AG08395 (cell line): ENCODE results near the gene VPS37C.

Experiments
- DNase-seq: peaks from one replicate; pipeline ENCODE4 v3.0.0; 2012; ENCODE audit warnings: mixed read lengths, low spot score

Gene VPS37C

DNA sequence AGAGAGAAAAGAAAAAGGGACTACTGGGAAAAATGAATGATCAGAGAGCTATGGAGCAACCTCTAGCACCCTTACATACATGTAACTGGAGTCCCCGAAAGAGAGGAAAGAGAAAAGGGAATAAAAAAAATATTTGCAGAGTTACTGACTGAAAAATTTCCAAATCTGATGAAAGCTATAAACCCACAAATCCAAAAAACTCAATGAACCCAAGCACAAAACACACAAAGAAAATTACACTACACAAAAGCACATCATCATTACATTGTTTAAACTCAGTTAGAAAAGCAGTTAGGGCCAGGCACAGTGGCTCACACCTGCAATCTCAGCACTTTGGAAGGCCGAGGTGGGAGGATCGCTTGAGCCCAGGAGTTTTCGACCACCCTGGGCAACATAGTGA is 6.7 kb downstream of the VPS37C start:
- no peak for DNase-seq

DNA sequence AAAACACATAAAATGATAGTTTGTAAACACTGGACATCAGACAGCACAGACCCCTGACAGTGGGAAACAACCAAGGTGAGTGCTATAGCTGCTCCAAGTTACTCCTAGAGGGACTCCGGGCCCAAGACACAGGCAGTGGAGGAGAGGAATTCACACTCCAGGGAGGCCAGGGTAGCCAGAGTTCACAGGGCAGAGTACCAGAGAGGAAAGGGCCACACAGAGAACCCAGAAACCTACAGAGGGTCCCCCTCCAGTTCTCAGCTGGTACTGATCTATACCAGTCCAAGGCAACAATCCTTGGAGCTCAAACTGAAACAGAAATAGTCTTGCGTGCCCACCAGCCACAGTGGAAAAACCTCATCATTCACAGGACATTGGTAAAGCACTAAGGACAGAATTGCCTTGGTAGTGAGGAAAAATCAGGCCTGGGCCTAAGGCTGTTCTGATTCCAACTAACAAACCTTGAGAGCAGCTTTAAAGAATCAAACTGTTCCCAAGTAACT is 7.6 kb downstream of the VPS37C start:
- peak; percentile 47 for DNase-seq

DNA sequence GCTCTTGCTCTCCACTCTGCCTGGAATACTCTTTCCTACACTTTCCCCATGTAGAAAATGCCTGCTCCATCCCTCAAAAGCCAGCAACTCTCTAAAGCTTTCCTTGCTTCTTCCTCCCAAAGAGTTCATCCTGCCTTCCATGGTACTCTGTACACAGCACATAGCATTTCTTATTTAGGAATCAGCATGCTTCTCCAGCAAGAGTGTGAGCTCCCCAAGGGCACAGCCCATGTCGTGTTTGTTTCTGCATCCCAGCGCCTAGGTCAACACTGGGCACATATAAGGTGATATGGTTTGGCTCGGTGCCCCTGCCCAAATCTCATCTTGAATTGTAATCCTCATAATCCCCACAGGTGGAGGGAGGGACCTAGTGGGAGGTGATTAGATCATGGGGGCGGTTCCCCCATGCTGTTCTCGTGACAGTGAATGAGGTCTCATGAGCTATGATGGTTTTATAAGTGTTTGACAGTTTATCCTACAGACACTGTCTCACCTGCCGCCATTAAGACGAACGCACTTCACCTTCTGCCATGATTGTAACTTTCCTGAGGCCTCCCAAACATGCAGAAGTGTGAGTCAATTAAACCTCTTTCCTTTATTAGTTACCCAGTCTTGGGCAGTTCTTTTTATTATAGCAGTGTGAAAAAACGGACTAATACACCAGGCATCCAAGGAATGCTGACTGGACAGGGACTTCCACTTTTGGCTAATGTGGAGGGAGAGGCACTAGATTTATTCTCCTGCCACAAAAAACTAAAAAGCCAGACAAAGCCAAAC is 8.2 kb downstream of the VPS37C start:
- DNase-seq, result peak; percentile 86

DNA sequence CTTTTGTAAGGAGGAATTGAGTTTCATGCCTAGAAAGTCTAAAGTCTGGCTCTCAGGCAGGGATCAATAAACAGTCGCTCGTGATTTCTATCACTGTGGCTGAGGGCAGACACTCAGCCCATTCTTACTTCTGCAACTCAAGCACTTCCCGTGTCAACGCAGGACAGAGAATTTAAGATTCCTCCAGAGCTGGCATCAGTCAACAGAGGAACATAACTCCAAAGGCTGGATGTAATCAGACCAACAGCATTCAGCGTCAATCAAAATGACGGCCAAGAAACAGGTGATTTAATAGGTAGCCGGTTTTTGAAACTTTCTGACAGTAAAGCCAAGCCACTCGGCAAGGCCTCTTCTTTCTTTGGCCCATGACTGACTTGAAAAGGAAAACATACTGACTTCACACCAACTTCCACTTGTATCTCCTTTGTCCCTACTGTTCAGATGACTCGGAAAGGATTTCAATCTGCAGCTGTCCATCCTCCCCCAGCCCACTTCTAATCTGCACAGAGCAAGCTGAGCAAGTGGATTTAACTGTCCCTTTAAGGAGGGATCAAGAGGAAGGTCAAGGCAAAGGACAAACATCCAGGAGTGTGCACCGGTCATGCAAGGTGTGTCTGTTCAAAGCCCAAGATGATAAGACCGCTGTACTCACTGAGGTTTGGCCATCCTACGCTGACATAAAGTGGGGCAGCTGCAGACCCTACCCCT is 9.5 kb downstream of the VPS37C start:
- DNase-seq, result no peak

DNA sequence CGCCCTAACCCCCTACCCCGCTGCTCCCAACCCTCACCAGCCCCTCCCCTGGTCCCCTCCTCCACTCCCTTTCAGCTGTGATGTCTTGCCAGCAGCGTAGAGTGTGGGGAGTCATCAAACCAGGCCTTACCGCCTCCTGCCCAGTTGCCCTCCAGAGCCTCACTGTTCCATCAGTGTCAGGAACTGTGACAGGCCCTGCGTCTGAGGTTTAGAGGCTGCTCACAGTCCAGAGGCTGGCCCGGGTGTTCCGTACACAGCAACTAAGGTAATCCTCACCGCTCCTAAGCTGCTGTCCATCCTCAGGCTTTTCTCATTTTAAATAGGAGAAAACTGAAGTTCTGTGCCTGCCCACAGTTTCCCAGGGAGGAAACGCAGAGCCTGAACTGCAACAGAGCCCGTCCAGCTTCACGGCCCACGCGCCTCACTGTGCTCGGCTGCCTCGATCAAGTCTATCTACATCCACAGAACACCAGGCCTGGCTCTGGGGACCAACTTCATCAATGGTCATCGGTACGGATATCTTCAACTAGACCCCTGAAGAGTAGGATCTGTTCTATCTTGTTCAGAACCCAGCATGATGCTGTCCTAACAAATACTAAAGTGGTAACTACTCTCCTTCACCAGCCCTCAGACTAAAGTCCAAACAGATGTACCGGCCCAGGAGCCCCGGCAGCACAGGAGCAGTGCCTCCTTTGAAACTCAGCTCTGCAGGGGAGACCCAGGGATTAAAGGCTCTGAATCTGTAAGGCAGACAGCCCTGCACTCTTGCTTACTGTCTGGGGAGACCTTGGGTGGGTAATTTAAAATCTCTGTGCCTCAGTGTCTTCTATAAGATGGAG is 10.3 kb downstream of the VPS37C start:
- DNase-seq, result no peak

DNA sequence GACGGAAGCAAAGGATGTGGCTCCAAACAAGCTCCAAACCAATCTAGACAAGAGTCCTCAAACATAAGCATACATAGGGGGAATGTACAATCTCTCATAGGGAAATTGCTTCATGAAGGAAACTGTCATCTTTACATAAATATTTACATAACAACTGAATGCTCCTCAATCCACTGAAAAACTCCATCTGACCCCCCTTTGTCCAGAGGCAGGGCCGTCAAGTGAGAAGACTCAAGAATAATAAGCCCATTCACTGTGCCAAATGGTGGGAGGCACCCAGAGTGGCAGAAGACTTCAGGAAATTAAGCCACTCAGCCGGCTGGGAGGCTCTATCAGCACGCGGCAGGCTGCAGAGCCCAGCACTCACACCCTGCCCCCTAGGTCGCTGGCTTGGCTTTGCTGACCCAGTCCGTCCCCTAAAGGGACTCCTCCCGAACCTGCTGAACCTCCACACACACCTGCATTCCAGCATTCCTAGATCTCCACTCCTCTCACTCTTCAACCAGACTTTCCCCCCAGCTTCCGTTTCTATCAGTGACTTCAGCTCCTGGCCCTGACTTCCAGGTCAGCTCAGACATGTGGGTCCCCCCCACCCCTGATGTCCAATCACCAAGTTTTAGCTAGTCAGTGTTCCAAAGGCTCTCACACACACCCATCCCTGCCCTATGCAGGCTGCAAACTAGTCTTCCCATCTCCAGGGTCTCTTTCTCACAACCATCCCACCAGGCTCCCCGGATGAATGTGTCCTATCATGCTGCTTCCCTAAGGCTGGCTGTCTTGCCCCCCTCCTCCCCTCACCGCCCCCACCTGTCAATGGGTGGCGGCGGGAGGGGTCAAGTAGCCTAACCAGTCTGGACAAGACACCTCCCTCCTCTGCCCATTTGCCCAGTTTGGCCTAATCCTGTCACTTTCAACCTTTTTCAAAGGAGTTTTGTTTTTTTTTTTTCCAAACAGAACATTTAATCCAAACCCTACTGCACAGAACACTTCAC is 11.3 kb downstream of the VPS37C start:
- DNase-seq, result no peak

DNA sequence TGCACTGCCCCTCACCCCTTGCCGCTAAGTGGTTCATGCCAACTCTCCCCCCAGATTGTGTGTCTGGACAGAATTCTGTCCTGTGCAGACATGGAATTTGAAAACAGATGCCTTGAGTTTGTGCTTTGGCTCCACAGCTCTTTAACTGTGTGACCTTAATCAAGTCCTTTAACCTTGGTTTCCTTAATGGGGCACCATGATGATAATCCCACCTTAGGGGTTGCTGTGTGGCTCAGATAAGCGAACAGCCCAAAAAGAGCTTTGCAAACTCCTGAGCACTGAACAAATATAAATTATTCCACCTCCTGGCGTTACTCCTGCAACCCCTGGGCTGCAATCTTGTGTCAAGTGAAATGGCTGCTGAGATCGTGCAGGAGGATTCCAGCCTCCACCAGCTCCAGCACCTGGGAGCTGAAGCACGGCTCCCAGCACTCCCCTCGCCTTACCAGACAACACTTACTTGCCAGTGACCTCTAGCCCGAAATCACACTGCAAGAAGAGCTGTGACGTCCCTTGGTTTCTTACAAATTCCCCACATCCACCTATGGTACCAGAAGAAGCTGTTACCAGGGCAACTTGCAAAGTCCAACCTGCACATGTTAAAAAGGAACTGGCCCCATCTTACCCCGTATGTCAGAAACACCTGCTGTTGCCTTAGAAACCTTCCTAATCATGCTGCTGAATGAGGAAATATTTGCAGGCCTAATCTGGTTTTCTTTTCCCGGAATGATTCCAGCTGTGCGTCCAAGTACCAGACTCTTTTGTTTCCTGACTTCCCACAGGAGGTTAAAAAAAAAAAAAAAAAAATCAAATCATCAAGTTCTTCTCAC is 13.2 kb downstream of the VPS37C start:
- no peak for DNase-seq

DNA sequence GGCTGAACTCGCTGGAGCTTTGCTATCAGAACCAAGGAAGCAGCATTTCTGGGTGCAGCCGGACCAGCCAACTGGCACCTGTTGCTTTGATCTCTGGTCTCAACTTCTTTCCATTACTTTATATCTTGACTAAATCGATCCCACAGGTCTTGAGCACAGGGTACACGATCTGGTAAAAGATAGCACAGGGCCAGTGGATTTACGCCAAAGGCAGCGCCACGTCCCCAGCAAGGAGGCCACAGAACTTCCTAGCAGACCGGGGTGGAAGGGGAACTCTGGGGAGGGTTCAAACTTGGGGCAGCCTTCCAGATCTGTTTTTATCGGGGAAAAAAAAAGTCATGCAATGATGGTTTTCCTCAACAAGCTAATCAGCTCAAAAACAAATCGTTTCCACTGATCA is 14.0 kb downstream of the VPS37C start:
- no peak for DNase-seq

DNA sequence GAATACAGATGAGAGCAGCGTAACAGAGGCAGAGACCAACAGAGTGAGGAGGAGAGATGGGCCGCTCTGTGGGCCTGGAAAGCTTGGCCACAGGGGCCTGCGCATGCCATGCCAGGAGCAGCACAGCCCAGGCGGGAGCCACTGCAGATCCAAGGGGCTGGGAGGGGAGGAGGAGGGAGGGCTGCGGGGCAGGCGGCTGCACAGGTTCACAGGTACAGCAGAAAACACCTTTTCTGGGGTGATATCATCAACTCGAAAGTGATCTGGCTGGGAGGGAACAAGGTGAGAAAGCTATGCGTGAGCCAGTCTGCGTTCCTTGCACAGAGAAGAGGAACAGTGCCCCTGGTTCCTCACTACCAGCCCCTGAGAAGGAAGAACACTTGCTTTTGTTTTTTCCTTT is 14.8 kb downstream of the VPS37C start:
- no peak for DNase-seq

DNA sequence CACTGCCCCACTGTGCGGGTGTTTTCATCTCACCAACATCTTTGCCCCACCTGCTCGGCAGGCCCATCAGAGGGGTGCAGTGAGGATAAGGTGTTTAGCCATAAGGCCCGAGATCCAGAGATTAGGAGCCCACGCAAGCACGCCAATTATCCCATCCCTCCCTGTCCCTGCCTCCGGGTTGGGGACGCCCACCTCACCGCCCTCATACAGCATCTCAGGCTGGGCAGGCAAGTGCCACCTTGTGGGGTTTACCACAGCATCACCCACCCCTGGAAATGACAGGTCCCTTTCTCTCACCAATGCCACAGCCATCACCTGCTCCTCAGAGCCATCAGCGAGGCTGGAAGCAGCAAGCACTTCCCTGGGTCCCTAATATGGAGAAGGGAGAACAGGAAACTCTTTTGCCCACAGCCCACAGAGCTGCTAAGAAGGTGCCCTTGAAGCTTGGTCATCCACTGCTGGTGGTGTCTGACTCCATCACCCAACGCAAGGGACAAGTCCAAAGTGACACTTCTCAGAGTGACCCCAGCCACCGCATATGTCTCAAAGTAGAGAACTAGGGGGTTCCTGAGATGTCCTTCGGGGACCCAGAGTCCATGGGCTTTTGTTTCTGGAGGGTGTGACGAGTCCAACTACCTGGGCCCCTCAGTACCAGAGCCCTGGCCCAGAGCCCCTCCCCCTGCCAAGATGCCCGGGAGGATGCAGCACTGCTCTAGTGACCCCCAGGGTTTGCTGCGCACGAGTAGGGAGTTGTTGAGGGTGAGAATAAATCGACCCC is 15.8 kb downstream of the VPS37C start:
- DNase-seq, result no peak

DNA sequence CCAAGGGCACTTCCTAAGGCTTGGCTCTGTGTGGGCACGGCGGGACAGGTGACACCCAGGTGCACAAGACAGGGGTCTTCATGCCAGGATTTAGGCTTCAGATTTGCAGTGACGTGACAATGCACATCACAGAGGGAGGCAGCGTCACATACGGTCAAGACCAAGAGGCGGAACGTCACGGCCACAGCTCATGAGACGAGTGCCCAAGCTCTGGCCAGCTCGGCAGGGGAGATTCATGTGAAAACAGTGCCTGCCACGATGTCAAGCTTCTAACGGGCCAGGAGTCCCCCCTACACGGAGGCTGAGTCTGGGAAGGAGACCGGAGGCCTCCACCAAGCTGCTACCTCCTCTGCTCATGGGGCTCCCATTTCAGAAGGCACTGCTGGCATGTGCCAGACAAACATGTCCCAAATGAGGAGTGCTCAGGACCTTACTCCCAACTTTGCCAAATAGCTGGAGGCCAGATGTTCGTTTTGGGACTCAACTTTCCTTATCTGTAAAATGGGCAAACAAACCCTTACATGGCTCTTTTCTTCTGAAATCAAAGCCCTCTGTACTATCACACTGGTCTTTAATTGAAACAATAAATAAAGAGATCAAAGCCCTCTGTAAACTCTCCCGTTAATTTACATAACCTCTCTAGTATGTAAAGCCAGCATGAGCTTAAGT is 16.6 kb downstream of the VPS37C start:
- no peak for DNase-seq

DNA sequence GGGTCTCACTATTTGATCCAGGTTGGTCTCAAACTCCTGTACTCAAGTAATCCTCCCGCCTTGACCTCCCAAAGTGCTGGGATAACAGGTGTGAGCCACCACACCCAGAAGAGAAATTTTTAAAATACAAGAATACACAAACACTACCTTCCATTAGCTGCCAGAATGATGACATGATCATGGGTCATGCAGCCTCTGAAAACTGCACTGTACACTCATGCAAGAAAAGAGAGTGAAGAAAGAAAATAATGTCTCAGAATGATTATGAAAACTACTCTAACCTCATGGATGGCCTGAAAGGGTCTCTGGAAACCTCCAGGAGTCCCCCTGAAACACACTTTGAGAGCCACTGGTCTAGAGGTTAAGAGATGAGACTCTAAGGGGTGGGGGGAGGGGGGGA is 18.8 kb downstream of the VPS37C start:
- DNase-seq, result no peak

DNA sequence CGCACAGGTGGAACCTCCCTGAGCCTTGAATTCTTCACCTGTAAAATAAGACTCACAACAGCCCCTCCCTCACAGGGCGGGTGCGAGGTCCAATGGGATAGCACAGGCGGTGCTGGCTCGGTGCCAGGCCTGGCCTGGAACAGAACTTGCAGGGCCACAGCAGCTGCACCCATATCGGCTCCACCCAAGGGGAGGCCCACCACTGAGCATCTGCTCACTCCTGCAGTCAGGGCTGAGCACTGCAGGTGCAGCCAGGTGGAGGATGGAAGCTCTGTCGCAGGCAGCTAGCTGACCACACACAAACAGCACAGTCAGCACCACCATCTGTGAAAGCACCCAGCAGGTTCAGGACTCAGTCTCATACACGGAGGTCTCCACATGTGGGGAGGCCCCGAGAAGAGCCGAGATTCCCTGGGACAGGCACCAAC is 19.6 kb downstream of the VPS37C start:
- DNase-seq, result no peak

DNA sequence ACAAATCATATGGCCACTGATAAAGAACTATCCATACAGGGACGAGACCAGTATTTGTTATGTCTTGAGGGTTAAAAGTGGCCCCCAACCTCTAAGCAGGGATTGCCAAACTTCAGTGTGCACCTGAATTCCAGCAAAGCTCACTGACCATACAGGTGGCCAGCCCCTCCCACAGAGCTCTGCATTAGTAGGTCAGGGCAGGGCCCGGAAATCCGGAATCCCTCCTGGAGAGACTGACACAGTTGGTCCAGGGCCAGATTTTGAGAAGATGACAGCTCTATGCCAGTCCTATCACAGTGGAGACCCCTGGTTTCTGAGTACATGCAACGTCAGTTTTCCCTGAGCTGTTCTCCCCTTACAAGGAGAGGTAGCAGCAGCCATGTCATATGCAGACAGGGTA is 20.8 kb downstream of the VPS37C start:
- no peak for DNase-seq

DNA sequence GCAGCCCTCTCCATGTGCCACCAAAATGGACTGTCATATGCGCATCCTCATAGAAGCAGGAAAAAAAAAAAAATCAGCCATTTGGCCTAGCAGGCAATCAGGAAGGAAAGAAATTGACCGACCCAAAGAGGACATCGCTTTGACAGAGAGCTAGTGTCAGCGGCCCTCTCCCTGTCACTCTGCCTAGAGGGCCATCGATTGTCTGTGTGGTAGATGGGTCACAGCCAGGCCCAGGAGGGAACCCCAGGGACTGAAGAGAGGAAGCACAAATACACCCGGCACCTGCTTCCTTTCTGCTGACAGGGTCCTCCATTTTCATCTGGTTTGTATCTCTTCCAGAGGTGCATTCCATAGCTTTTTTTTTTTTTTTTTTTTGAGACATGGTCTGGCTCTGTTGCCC is 21.8 kb downstream of the VPS37C start:
- DNase-seq, result no peak

DNA sequence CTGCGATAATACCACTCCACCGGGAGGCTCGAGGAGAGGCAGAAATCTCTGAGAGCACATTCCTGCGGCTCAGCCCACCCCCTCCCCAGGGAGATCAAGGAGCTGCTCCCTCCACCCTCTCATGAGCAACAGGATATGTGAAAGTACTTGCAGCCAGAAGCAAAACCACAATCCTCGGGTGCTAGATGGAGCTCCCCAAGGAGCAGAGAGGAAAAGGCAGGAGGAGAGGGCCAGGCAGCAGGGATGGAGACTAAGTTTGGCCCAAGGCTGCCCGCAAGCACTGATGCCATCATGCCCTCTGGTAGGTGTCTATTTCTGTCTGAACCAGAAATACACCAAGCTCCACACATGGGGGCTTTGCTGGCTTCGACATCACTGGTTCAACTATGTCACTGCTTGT is 22.3 kb downstream of the VPS37C start:
- DNase-seq, result peak; percentile 78

DNA sequence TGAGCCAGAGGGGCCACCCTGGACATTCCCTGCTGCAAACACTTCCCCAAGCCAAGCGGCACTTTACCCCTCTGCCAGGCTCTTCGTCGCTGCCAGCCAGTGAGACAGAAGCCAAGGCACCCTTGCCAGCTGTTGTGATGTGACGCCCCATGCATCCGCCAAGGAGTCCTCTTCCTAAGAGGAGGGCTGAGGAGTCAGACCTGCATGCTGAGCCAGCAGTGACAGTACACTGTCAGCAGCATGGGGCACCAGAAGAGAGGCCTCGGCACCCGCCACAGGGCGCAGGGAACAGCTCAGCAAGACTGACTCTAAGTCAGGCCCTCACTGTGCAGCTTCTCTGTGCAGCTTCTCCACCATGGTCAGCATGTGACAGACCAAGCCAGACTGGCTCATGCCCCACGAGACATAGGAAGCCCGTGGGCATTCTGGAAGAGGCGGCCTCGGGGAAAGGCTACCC is 26.4 kb downstream of the VPS37C start:
- no peak for DNase-seq

DNA sequence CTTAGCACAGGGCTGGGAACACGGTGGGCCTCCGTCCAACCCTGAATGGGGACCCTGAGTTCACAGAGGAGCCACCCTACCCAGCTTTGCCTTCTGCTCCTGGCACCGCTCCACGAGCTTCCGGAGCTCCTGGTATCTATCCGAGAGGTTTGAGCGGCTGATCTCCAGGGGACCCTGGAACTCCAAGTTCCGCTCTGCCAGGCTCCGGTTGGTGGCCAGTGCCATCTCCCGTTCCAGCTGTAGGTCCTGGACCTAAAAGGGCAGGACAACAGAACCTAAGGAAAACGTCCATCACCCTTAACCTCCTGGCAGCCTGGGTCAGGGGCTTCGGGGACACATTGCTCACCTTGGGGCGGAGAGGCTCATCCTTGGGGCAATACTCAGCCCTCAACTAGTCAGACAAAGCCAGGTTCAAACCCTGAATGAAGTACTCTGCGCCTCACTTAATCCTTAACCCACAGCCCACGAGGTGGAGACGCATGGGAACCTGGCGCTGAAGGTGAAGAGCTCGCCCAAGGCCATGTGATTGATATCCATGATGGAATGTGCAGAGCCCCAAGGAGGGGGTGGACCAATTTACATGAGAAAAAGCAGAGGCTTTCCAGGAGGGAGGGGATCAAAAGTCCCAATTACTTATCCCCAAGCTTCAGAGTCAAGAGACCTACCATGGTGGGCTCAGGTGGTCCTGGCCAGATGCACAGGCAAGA is 27.1 kb downstream of the VPS37C start:
- DNase-seq, result no peak
